ENCODE data around the gene ZNF681.
A peak's percentile ranks its signal among the peaks of the same experiment; 100 is the strongest.
"Not testable (repeated sequence)": the region's sequence is repeated elsewhere in the genome, so short reads cannot be mapped to it uniquely, and the experiment has no call there.

Gene ZNF681

DNA sequence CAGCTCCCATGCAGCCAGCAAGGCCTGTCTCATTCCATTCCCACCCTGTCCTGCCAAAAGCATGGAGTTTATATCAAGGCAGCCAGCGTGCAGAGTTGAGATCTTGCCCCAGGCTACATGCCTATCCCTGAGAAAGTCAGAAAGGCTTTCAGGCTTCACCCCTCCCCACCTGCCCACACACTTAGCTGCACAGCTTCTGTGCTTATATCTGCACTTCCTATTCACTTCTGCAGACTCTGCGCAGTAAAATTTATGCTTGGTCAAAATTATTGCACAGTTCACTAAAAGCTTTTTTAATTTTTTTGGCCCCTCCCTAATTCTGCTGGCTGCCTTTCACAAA lies 59.2 kb downstream of the ZNF681 start:
- DNase-seq (ENCODE audit: low read depth, low spot score): no peak
- H3K27ac ChIP-seq: peak overlapping the region; percentile 51

DNA sequence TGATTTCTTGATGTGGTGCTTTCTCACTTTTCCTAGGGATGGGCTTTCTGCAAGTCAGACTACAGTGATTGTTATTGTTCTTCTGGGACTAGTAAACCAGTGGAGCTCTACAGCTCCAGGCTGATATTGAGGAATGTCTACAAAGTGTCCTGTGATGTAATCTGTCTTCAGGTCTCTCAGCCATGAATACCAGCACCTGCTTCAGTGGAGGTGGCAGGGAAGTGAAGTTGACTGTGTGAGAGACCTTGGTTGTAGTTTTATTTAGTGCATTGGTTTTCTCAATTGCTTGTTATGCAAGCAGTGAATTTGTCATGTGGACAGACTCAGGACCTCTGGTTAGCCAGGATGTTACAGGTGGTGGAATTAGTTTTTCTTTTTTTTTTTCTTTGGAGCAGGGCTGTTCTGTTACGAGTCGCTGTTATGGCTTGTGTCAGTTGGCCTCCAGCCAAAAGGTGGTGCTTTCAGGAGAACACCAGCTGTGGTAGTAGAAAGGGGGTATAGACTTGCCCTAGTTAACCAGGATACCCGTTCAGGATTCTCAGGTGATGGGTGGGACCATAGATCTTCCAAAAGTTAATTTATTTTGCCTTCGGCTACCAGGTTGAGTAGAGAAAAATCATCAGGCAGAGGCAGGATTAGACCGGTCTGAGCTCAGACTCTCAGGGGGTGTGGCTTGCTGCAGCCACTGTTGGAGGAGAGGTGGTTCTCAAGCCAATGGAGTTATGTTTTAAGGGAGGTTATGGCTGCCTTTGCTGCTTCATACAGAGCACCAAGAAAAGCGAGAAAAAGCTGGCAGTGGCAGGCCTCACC lies 59.8 kb downstream of the ZNF681 start:
- H3K27ac ChIP-seq: peak overlapping the region; percentile 51
- no peak for DNase-seq (ENCODE audit: low read depth, low spot score)

DNA sequence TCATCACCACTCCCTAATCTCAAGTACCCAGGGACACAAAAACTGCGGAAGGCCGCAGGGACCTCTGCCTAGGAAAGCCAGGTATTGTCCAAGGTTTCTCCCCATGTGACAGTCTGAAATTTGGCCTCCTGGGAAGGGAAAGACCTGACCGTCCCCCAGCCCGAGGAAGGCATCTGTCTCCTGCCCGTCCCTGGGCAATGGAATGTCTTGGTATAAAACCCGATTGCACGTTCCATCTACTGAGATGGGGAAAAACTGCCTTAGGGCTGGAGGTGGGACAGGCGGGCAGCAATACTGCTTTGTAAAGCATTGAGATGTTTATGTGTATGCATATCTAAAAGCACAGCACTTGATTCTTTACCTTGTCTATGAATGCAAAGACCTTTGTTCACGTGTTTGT lies 65.8 kb downstream of the ZNF681 start:
- not testable (repeated sequence) for DNase-seq (ENCODE audit: low read depth, low spot score)

More for the DNA sequence above, 65.8 kb downstream of the ZNF681 start:
- not testable (repeated sequence) for H3K27ac ChIP-seq
